Upper lobe of left lung (tissue), 6 donors: ENCODE results near the gene KRTAP20-1. TPM values are rescaled to one million over a fixed set of nuclear protein-coding genes. Genes with fewer than 3 reads are reported as not detected.

Source experiments
- small RNA-seq, 4 donors: library from RNA; depleted of rRNA; stranded (forward); fragments of <200 nt; gene quantifications; one replicate each; pipeline ENCODE3, GENCODE V24; 2016
- total RNA-seq, 6 donors: library from RNA; depleted of rRNA in 4 of 6; stranded (reverse); fragments of >200 nt in 4 of 6; gene quantifications; one replicate each; pipeline versions ENCODE4 v1.1.0 to v1.2.1, GENCODE V29; 2016 to 2021
- donor health status: DM: no; HTN: no; CAD: no; lungs with moderate emphysema.
- donor health status: DM: no; HTN: yes; CAD: no; lungs with severe emphysema.

The KRTAP20-1 gene
- total RNA-seq, 6 donors from 2014 or later = not detected

Small RNA genes within 50 kb of the gene (small RNA-seq; reads per million reads assigned to genes)
- 0 reads per million in 4 donors for gene KRTAP20-1
- 0 reads per million in 4 donors for gene KRTAP20-3
- 0 reads per million in 4 donors for gene KRTAP20-4
- gene KRTAP22-1 = 0 reads per million in 4 donors
- gene KRTAP22-2 = 0 reads per million in 4 donors

Other genes starting within 250 kb of the KRTAP20-1 start
- not detected for gene KRTAP13-2, start 244.2 kb upstream of the KRTAP20-1 start, total RNA-seq
- gene KRTAP13-1, start 220.4 kb upstream of the KRTAP20-1 start, total RNA-seq = not detected
- gene KRTAP13-3, start 190.5 kb upstream of the KRTAP20-1 start, total RNA-seq = not detected
- gene KRTAP13-4, start 186.2 kb upstream of the KRTAP20-1 start, total RNA-seq = not detected
- gene KRTAP15-1, start 176.2 kb upstream of the KRTAP20-1 start, total RNA-seq = not detected
- not detected for gene KRTAP19-1, start 136.1 kb upstream of the KRTAP20-1 start, total RNA-seq
- not detected for gene KRTAP19-2, start 129.0 kb upstream of the KRTAP20-1 start, total RNA-seq
- gene KRTAP19-3, start 124.4 kb upstream of the KRTAP20-1 start, total RNA-seq = not detected
- not detected for gene KRTAP19-4, start 119.3 kb upstream of the KRTAP20-1 start, total RNA-seq
- not detected for gene KRTAP19-5, start 114.3 kb upstream of the KRTAP20-1 start, total RNA-seq
- not detected for gene KRTAP19-6, start 74.6 kb upstream of the KRTAP20-1 start, total RNA-seq
- not detected for gene KRTAP19-7, start 55.1 kb upstream of the KRTAP20-1 start, total RNA-seq
- gene KRTAP22-2, start 26.0 kb upstream of the KRTAP20-1 start, total RNA-seq = not detected
- gene KRTAP6-3, start 24.0 kb upstream of the KRTAP20-1 start, total RNA-seq = not detected
- not detected for gene KRTAP6-2, start 17.5 kb upstream of the KRTAP20-1 start, total RNA-seq
- gene KRTAP22-1, start 15.3 kb upstream of the KRTAP20-1 start, total RNA-seq = not detected
- gene KRTAP6-1, start 2.5 kb upstream of the KRTAP20-1 start, total RNA-seq = not detected
- gene KRTAP20-4, start 4.2 kb downstream of the KRTAP20-1 start, total RNA-seq = not detected
- gene KRTAP20-2, start 18.8 kb downstream of the KRTAP20-1 start, total RNA-seq = not detected
- gene KRTAP20-3, start 26.4 kb downstream of the KRTAP20-1 start, total RNA-seq = not detected
- gene KRTAP21-3, start 102.4 kb downstream of the KRTAP20-1 start, total RNA-seq = not detected
- not detected for gene KRTAP21-2, start 130.8 kb downstream of the KRTAP20-1 start, total RNA-seq
- gene KRTAP21-1, start 139.0 kb downstream of the KRTAP20-1 start, total RNA-seq = not detected
- gene KRTAP8-1, start 196.8 kb downstream of the KRTAP20-1 start, total RNA-seq = not detected
- gene KRTAP7-1, start 213.3 kb downstream of the KRTAP20-1 start, total RNA-seq = not detected